ENCODE results near the gene KCNK7.
A peak's percentile ranks its signal among the peaks of the same experiment; 100 is the strongest.

KCNK7 gene

DNA sequence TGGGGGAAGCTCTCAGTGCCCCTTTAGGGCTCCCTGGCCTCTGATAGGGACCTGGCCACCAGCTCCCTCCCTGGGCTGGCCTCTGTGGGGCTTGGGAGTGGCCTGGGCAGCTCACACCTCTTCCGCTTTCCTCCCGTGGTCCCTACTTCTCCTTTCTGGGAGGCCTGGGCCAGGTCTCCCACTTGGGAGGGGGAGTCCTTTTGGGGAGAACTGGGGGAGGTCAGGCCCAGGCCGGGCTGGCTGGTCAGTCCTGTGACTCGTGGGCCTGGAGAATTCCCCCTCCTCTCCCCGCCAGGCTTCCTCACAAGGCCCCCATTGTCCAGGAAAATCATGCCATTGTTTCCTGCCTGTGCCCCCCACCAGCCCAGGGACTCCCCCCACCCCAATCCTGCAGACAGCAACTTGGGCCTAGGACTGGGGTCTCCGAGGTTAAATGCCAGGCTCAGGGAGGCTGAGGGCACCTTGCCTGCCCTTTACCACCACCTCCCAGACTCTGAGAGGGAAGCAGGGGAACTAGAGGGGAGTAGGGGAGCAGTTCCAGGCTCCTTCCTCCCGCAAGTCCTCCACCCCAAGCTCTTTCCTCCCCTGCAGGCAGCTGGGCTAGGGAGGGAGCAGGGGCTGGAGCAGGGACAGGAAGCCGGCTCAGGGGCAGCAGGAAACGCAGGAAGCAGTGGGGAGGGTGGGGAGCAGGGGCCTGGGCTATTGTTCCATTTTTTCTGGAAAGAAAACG, 15.6 kb upstream of the KCNK7 start:
- Histone ChIP-seq H3K9ac (peak overlapping the region; percentile 89 to 95 (median 92)), H4K20me1 (peaks cover 54 to 80% (median 75%) of the 10 kb centered on the region in 11 experiments)

DNA sequence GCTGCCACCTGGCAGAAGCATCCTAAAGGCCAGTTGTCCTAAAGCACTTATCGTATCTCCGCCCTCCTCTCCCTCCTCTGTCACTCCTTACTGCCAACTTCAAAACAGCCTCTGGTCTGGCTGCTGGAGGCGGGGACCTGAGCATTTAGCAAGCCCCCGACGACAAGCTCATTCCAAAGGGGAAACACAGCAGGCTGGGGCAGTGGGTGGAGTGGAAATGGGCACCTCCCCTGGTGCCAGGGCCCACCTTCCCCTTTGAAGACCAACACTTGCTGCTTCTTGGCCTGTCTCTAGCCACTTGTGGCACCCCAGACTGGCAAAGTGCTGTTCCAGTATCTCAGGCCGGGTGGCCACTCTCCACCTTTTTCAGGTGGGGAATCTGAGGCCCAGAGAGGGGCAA, 14.8 kb upstream of the KCNK7 start:
- Histone ChIP-seq H3K9ac (peak overlapping the region; percentile 89 to 95 (median 92)), H3K36me3 (peaks cover 47 to 75% (median 67%) of the 10 kb centered on the region in 11 experiments), H3K4me2 (peak overlapping the region; percentile 97 to 100 (median 100)), H4K20me1 (peaks cover 53 to 85% (median 79%) of the 10 kb centered on the region in 11 experiments), H3K4me1 (peaks cover 38 to 63% (median 45%) of the 10 kb centered on the region in 10 experiments), H3K27ac (peak overlapping the region; percentile 63 to 93 (median 88); a peak in 20 of 22 replicates), H3K27me3 (no peaks in the 10 kb centered on the region), H3K4me3 (peak overlapping the region in 9 of 10 experiments; percentile 81 to 98 (median 96); a peak in 13 of 20 replicates), H3K9me3 (replicated peaks in 1 of 11) (no peaks in the 10 kb centered on the region)
- TF ChIP-seq Cebpa-rat (IDR thresholded peaks at IDR 0.05), result no peak

More for the DNA sequence above, 15.6 kb upstream of the KCNK7 start:
- Histone ChIP-seq H3K27ac (peak overlapping the region; percentile 63 to 93 (median 88)), H3K4me3 (peak overlapping the region; percentile 81 to 98 (median 95)), H3K4me2 (peak overlapping the region; percentile 97 to 100 (median 100)), H3K36me3 (peaks cover 39 to 67% (median 59%) of the 10 kb centered on the region in 11 experiments), H3K27me3 (no peaks in the 10 kb centered on the region), H3K4me1 (peaks cover 38 to 63% (median 45%) of the 10 kb centered on the region in 10 experiments), H3K9me3 (replicated peaks in 1 of 11) (no peaks in the 10 kb centered on the region)
- no peak for TF ChIP-seq Cebpa-rat (IDR thresholded peaks at IDR 0.05)

DNA sequence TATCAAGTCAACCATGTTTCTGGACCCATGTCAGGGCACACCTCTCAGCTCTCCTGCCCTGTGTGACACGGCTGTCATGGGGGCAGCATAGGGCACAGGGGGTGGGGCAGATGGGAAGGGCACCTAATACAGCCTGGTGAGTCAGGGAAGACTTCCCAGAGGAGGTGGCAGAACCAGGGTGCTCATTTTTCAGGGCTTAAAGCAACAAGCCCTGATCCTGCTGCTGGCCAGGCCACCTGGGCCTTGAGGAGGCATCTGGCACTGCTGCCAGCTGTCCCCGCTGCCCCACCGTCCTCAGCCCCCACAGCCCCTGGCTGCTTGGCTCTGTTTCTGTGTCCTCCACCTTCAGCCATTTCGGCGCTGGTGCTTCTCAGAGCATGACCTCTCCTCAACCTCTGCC, 14.1 kb upstream of the KCNK7 start:
- Histone ChIP-seq H3K9me3 (replicated peaks in 1 of 11) (no peaks in the 10 kb centered on the region), H3K4me3 (peak overlapping the region in 4 of 10 experiments; percentile 88 to 96 (median 92); a peak in 3 of 20 replicates), H3K27ac (peak overlapping the region in 2 of 11 experiments; percentile 2 to 6; a peak in 4 of 22 replicates), H3K9ac (peak overlapping the region in 9 of 11 experiments; percentile 11 to 95 (median 91); a peak in 13 of 22 replicates), H3K4me1 (peaks cover 38 to 63% (median 45%) of the 10 kb centered on the region in 10 experiments), H3K27me3 (no peaks in the 10 kb centered on the region), H3K4me2 (peak overlapping the region; percentile 97 to 100 (median 100); a peak in 20 of 22 replicates), H4K20me1 (peaks cover 53 to 92% (median 85%) of the 10 kb centered on the region in 11 experiments), H3K36me3 (peaks cover 54 to 82% (median 74%) of the 10 kb centered on the region in 11 experiments)
- no peak for TF ChIP-seq Cebpa-rat (IDR thresholded peaks at IDR 0.05)

DNA sequence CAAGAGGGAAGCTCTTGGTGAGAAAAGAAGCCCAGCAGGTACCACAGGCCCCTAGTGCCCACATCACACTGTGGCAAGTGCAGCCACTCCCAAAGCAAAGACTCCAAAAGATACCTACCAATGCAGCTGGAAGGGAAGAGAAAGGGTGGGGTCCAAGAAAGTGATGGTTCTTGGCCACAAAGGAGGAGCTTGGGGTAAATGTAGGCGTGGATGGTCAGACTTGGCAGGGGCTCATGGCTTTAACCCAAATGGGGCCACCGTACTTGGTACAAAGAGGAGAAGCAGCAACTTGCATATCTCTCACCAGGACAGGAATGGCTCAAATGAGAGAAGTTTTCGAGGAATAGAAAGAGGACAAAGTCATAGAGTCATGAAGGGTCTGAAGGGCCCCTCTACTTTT, 13.6 kb upstream of the KCNK7 start:
- Histone ChIP-seq H3K4me2 (peak overlapping the region; percentile 97 to 100 (median 100); a peak in 15 of 22 replicates), H3K27me3 (no peaks in the 10 kb centered on the region), H3K4me3 (peak overlapping the region in 1 of 10 experiments; percentile 91; a peak in 2 of 20 replicates), H3K27ac (peak overlapping the region in 1 of 11 experiments; percentile 25; a peak in 1 of 22 replicates), H3K36me3 (peaks cover 58 to 86% (median 78%) of the 10 kb centered on the region in 11 experiments), H4K20me1 (peaks cover 53 to 96% (median 86%) of the 10 kb centered on the region in 11 experiments), H3K4me1 (peaks cover 39 to 63% (median 46%) of the 10 kb centered on the region in 10 experiments), H3K9me3 (replicated peaks in 1 of 11) (no peaks in the 10 kb centered on the region), H3K9ac (peak overlapping the region in 9 of 11 experiments; percentile 3 to 95 (median 90); a peak in 9 of 22 replicates)
- no peak for TF ChIP-seq Cebpa-rat (IDR thresholded peaks at IDR 0.05)

DNA sequence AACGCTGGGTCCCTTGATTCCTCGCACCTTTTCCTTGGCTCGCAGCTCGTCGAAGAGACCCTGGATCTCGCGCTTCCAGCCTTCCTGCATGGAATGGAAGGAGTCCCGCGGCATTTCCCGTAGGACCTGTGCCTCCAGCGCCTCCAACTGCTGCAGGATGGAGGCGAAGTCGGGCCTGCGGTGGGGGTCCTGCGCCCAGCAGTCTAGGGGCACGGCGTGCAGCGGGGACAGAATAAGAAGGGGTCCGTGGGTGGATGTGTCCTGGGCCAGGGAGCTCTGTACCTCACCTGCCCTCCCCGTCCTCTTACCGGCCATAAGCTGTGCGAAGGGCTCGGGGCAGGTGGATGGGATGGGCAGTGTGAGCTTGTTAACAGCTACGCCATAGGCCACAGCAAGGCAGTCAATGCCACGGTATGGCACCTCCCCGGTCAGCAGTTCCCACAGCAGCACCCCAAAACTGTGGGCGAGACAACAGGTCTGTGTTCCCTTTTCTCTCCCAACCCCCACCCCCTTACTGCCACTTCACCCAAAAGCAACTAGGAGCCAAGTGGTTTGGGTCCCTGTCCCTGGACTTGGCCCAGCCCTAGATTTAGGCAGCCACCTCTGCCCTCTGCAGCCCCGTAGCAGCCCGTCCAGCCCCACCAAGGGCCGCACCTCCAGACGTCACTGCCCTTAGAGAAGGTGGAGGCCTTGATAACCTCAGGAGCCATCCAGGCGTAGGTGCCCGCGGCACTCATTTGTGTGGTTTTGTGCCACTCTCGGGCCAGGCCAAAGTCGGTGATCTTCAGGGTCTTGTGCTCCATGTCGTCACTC, 12.2 kb upstream of the KCNK7 start:
- H3K9ac ChIP-seq, result 0 out of 22 replicates have a peak overlapping the region, but pooled peaks of 1 of the 11 experiments have one; percentile 1
- H4K20me1 ChIP-seq, result peaks cover 46 to 100% (median 89%) of the 10 kb centered on the region in 11 experiments
- no peak overlapping the region for H3K27ac ChIP-seq

DNA sequence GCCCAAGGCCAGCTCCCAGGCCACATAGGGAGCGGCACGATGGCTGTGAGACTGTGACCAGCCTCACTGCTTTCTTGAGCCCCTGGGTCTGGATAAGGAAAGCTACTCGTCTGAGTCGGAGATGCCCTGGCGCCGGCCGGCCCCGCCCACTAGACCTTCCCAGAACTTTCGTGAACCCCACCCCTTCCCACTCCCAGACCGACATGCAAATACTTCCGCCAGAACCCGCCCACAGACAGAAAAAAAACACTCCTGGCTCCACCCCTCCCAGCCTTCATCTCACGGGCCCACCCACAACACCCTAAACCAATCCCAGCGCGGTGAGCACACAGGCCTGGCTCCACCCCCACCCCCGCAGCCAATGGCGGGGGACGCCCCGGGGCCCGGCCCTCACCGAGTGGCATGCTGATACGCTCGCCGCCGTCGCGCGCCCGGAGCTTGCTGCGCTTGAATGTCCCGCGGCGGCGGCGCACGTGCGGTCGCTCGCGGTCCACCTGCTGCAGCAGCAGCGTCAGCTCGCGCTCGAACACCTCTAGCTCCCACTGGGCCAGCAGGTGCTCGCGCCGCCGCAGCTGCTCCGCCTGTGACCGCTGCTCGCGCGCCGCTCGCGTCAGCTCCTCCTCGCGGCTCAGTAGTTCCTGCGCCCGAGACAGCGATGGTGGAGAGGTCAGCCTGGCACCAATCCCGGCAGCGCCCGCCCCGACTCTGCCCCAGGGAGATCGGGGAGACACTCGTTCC, 11.4 kb upstream of the KCNK7 start:
- no peaks in the 10 kb centered on the region for H3K9me3 ChIP-seq (replicated peaks in 1 of 11)
- H3K27me3 ChIP-seq, result no peaks in the 10 kb centered on the region
- 0 out of 22 replicates have a peak overlapping the region, but pooled peaks of 2 of the 11 experiments have one; percentile 10 to 19 for H3K9ac ChIP-seq
- H3K4me2 ChIP-seq, result 0 out of 22 replicates have a peak overlapping the region, but pooled peaks of 1 of the 11 experiments have one; percentile 5
- H3K4me1 ChIP-seq, result peaks cover 35 to 50% (median 46%) of the 10 kb centered on the region in 10 experiments
- no peak for TF ChIP-seq Cebpa-rat (IDR thresholded peaks at IDR 0.05)
- H4K20me1 ChIP-seq, result peaks cover 38 to 100% (median 84%) of the 10 kb centered on the region in 11 experiments
- peaks cover 78 to 97% (median 93%) of the 10 kb centered on the region in 11 experiments for H3K36me3 ChIP-seq
- H3K4me3 ChIP-seq, result no peak overlapping the region
- H3K27ac ChIP-seq, result peak overlapping the region in 1 of 11 experiments; percentile 32; a peak in 1 of 22 replicates

More for the DNA sequence above, 12.2 kb upstream of the KCNK7 start:
- no peak overlapping the region for H3K4me3 ChIP-seq
- H3K4me1 ChIP-seq, result peaks cover 43 to 58% (median 51%) of the 10 kb centered on the region in 10 experiments
- H3K4me2 ChIP-seq, result no peak overlapping the region
- no peaks in the 10 kb centered on the region for H3K27me3 ChIP-seq
- peaks cover 72 to 97% (median 89%) of the 10 kb centered on the region in 11 experiments for H3K36me3 ChIP-seq
- TF ChIP-seq Cebpa-rat (IDR thresholded peaks at IDR 0.05), result no peak
- no peaks in the 10 kb centered on the region for H3K9me3 ChIP-seq (replicated peaks in 1 of 11)

DNA sequence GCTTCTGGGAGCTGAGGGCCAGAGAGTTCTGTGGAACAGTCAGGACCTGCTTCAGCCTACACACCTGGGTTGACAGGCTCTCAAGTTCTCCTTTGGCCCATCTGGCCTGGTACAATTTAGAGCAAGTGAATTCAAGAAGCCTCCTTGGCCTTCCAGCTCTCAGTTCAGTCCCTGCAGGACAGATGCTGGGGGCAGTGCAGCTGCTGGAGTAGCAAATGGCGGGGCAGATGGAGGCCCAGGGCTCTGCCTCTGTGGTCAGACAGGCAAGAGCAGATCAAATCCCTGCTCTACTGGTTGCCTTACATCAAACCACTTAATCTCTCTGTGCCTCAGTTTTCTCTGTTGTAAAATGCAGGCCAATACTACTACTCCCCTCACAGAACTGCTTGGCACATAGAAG, 8.7 kb upstream of the KCNK7 start:
- H3K27me3 ChIP-seq, result no peaks in the 10 kb centered on the region
- TF ChIP-seq Cebpa-rat (IDR thresholded peaks at IDR 0.05), result no peak
- peak overlapping the region in 1 of 11 experiments; percentile 6; a peak in 1 of 22 replicates for H3K4me2 ChIP-seq
- peaks cover 7 to 25% (median 20%) of the 10 kb centered on the region in 10 experiments for H3K4me1 ChIP-seq
- H3K9me3 ChIP-seq (replicated peaks in 1 of 11), result no peaks in the 10 kb centered on the region
- H3K27ac ChIP-seq, result peak overlapping the region in 1 of 11 experiments; percentile 5; a peak in 1 of 22 replicates
- H4K20me1 ChIP-seq, result peaks cover 10 to 97% (median 60%) of the 10 kb centered on the region in 11 experiments
- H3K9ac ChIP-seq, result peak overlapping the region in 1 of 11 experiments; percentile 23; a peak in 1 of 22 replicates
- peaks cover 87 to 100% (median 95%) of the 10 kb centered on the region in 11 experiments for H3K36me3 ChIP-seq
- H3K4me3 ChIP-seq, result no peak overlapping the region

DNA sequence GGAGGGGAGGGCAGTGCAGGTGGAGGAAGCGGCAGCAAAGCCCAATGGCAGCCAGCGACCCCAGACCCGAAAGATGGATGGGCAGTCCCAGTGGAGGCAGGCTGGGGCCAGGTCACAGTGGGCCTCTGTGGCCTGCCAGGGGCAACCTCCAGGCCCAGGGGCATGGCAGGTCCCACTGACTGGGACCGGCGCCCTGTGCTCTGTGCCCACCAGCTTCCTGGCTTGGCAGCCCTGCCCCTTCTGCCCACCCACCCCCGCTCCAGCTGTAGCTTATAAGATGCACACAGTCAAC, 4.3 kb upstream of the KCNK7 start:
- H3K9ac ChIP-seq, result no peak overlapping the region
- H3K27me3 ChIP-seq, result no peaks in the 10 kb centered on the region
- H3K4me3 ChIP-seq, result no peak overlapping the region
- H3K4me2 ChIP-seq, result no peak overlapping the region
- H3K4me1 ChIP-seq, result peaks cover 12 to 50% (median 32%) of the 10 kb centered on the region in 10 experiments
- H4K20me1 ChIP-seq, result peaks cover 6 to 93% (median 31%) of the 10 kb centered on the region in 11 experiments; a peak in 17 of 22 replicates
- H3K27ac ChIP-seq, result no peak overlapping the region
- H3K9me3 ChIP-seq (replicated peaks in 1 of 11), result no peaks in the 10 kb centered on the region
- TF ChIP-seq Cebpa-rat (IDR thresholded peaks at IDR 0.05), result no peak
- peaks cover 63 to 82% (median 72%) of the 10 kb centered on the region in 11 experiments for H3K36me3 ChIP-seq
